Liver (tissue), 1 donor: ENCODE measurements around the gene MOB1A.

Experiments used
- ZBTB33 ChIP-seq: IDR thresholded peaks from 2 replicates; pipeline ENCODE4 v1.6.1; 2016; ENCODE audit warnings: antibody characterized with exemption
- TF ChIP-seq, protein P1 (sequence below): IDR thresholded peaks from 2 replicates; pipeline ENCODE4 v1.6.1; 2016; ENCODE audit warnings: antibody characterized with exemption, mild to moderate bottlenecking

DNA sequence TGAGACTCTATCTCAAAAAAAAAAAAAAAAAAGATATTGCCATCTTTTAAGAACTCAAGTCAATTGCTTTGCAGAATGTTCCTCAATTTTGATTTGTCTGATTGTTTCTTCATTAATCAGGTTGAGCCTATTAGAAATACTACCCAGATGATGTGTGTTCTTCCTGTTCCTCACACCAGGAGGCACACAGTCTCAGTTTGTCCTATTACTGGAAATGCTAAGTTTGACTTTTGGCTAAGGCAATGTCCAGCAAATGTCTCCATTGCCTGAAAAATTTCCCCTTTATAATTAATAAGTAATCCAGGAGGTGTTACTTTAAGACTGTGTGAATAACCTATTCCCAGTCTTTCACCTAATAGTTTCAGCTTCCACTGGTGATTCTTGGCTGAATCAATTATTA, 59.3 kb downstream of the MOB1A start:
- TF ChIP-seq, protein P1, sequence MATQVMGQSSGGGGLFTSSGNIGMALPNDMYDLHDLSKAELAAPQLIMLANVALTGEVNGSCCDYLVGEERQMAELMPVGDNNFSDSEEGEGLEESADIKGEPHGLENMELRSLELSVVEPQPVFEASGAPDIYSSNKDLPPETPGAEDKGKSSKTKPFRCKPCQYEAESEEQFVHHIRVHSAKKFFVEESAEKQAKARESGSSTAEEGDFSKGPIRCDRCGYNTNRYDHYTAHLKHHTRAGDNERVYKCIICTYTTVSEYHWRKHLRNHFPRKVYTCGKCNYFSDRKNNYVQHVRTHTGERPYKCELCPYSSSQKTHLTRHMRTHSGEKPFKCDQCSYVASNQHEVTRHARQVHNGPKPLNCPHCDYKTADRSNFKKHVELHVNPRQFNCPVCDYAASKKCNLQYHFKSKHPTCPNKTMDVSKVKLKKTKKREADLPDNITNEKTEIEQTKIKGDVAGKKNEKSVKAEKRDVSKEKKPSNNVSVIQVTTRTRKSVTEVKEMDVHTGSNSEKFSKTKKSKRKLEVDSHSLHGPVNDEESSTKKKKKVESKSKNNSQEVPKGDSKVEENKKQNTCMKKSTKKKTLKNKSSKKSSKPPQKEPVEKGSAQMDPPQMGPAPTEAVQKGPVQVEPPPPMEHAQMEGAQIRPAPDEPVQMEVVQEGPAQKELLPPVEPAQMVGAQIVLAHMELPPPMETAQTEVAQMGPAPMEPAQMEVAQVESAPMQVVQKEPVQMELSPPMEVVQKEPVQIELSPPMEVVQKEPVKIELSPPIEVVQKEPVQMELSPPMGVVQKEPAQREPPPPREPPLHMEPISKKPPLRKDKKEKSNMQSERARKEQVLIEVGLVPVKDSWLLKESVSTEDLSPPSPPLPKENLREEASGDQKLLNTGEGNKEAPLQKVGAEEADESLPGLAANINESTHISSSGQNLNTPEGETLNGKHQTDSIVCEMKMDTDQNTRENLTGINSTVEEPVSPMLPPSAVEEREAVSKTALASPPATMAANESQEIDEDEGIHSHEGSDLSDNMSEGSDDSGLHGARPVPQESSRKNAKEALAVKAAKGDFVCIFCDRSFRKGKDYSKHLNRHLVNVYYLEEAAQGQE = no peak
- TF ChIP-seq ZBTB33 = no peak
